HEK293T (cell line): ENCODE data around the gene ZNF217.

Experiments used
- CTCF ChIA-PET: fragments of 350-600 bp; formaldehyde crosslinking; extraction: SDS; loops from one replicate; lab custom pipeline; 2021; ENCODE audit warnings: antibody characterized with exemption, inconsistent platforms; lab: Yijun Ruan, JAX
- POLR2A ChIA-PET: fragments of 350-600 bp; formaldehyde crosslinking; extraction: SDS; loops from one replicate; lab custom pipeline; 2020; ENCODE audit warnings: antibody characterized with exemption, inconsistent platforms; lab: Yijun Ruan, JAX
- DNase-seq: peaks from one replicate; pipeline ENCODE4 v3.0.0; 2012; ENCODE audit warnings: mixed read lengths; ENCODE audit errors: extremely low spot score
- ARNT ChIP-seq: fragments of 450-650 bp; IDR thresholded peaks from 2 replicates; pipeline ENCODE4 v1.6.1; 2017; ENCODE audit warnings: mild to moderate bottlenecking
- BHLHE40 ChIP-seq: fragments of 450-650 bp; IDR thresholded peaks from 2 replicates; pipeline ENCODE4 v1.6.1; 2016; ENCODE audit warnings: mild to moderate bottlenecking, moderate library complexity, borderline replicate concordance
- CTBP1 ChIP-seq: fragments of 450-650 bp; IDR thresholded peaks from 2 replicates; pipeline ENCODE4 v1.6.1; 2016; ENCODE audit warnings: borderline replicate concordance
- ELF4 ChIP-seq: fragments of 450-650 bp; IDR thresholded peaks from 2 replicates; pipeline ENCODE4 v1.6.1; 2017; ENCODE audit warnings: antibody characterized with exemption
- FOXA1 ChIP-seq: fragments of 450-650 bp; IDR thresholded peaks from 2 replicates; pipeline ENCODE4 v1.6.1; 2016; ENCODE audit warnings: mild to moderate bottlenecking
- FOXK2 ChIP-seq: fragments of 450-650 bp; IDR thresholded peaks from 2 replicates; pipeline ENCODE4 v1.6.1; 2016; ENCODE audit warnings: mild to moderate bottlenecking
- FOXM1 ChIP-seq: fragments of 450-650 bp; IDR thresholded peaks from 2 replicates; pipeline ENCODE4 v1.6.1; 2017; ENCODE audit warnings: mild to moderate bottlenecking, borderline replicate concordance
- HDGF ChIP-seq: fragments of 450-650 bp; IDR thresholded peaks from 2 replicates; pipeline ENCODE4 v1.6.1; 2017; ENCODE audit warnings: antibody characterized with exemption, borderline replicate concordance
- L3MBTL2 ChIP-seq: fragments of 450-650 bp; conservative IDR thresholded peaks from 2 replicates; pipeline ENCODE4 v1.6.1; 2016; ENCODE audit warnings: mild to moderate bottlenecking
- LEF1 ChIP-seq: fragments of 450-650 bp; IDR thresholded peaks from 2 replicates; pipeline ENCODE4 v1.6.1; 2017; ENCODE audit warnings: mild to moderate bottlenecking, borderline replicate concordance
- NFRKB ChIP-seq: fragments of 450-650 bp; IDR thresholded peaks from 2 replicates; pipeline ENCODE4 v1.6.1; 2016; ENCODE audit warnings: mild to moderate bottlenecking, moderate library complexity
- PKNOX1 ChIP-seq: fragments of 450-650 bp; IDR thresholded peaks from 2 replicates; pipeline ENCODE4 v1.6.1; 2016
- SP1 ChIP-seq: fragments of 450-650 bp; IDR thresholded peaks from 2 replicates; pipeline ENCODE4 v1.6.1; 2017
- SUZ12 ChIP-seq: fragments of 450-650 bp; IDR thresholded peaks from 2 replicates; pipeline ENCODE4 v1.6.1; 2016; ENCODE audit warnings: mild to moderate bottlenecking
- TARDBP ChIP-seq: fragments of 450-650 bp; IDR thresholded peaks from 2 replicates; pipeline ENCODE4 v1.6.1; 2016
- ZNF384 ChIP-seq: fragments of 450-650 bp; IDR thresholded peaks from 2 replicates; pipeline ENCODE4 v1.6.1; 2016

ZNF217 gene

GRCh38 chr20:53582574-53583351, 10.9 kb downstream of the ZNF217 start:
- ChIA-PET POLR2A (interaction anchor here (1.3 kb wide), 1 partner anchor 14 kb away, joined by 3 read pairs; no protein-coding TSS in a partner anchor), CTCF (no interaction called here)
- DNase-seq: no peak
- TF ChIP-seq TARDBP (no peak), BHLHE40 (no peak), FOXA1 (no peak), SP1 (no peak), ZNF384 (no peak), ELF4 (no peak), SUZ12 (no peak), FOXM1 (no peak), FOXK2 (no peak), L3MBTL2 (no peak), CTBP1 (no peak), ARNT (no peak), PKNOX1 (no peak), LEF1 (no peak), NFRKB (no peak), HDGF (no peak)

GRCh38 chr20:53582251-53582570, 11.4 kb downstream of the ZNF217 start:
- POLR2A ChIA-PET: no interaction called here
- DNase-seq: no peak
- TF ChIP-seq LEF1 (no peak), ARNT (no peak), FOXK2 (no peak), FOXM1 (no peak), NFRKB (no peak), HDGF (no peak), BHLHE40 (no peak), SUZ12 (no peak), SP1 (no peak), L3MBTL2 (no peak), PKNOX1 (no peak), ELF4 (no peak), TARDBP (no peak)
- CTCF ChIA-PET: no interaction called here

GRCh38 chr20:53581444-53582250, 12.0 kb downstream of the ZNF217 start:
- no peak for DNase-seq
- ChIA-PET POLR2A (no interaction called here), CTCF (no interaction called here)
- no peak for TF ChIP-seq HDGF
- TF ChIP-seq ZNF384: no peak
- TF ChIP-seq ELF4: no peak
- TF ChIP-seq BHLHE40: no peak
- no peak for TF ChIP-seq NFRKB
- TF ChIP-seq FOXA1: no peak
- TF ChIP-seq SP1: no peak
- no peak for TF ChIP-seq SUZ12
- TF ChIP-seq PKNOX1: no peak
- no peak for TF ChIP-seq TARDBP
- no peak for TF ChIP-seq CTBP1
- no peak for TF ChIP-seq L3MBTL2
- TF ChIP-seq LEF1: no peak

- POLR2A ChIA-PET: no interaction called here
- no peak for DNase-seq
- TF ChIP-seq ELF4 (no peak), FOXA1 (no peak), TARDBP (no peak), FOXM1 (no peak), LEF1 (no peak), SUZ12 (no peak), BHLHE40 (no peak), PKNOX1 (no peak), ZNF384 (no peak)
- CTCF ChIA-PET: interaction anchor here (0.5 to 1.9 kb wide), 6 partner anchors 11 to 360 kb away, joined by 3 to 9 read pairs (median 3); no protein-coding TSS in a partner anchor
Observed at GRCh38 chr20:53580376-53581111, 13.1 kb downstream of the ZNF217 start.
